H9 (cell line): ENCODE data around the gene MAP2K3. TPM values are rescaled to one million over a fixed set of nuclear protein-coding genes. Genes with fewer than 3 reads are reported as not detected.

Source experiments
- DNase-seq: peaks from one replicate; pipeline ENCODE4 v3.0.0-alpha.2; 2017
- H2AFZ ChIP-seq: one replicate; pipeline ENCODE4 v1.6.1; 2013; ENCODE audit warnings: mild to moderate bottlenecking, low read length, control low read depth, moderate library complexity
- H2AK5ac ChIP-seq: 2 replicates; pipeline ENCODE4 v1.6.1; 2013; ENCODE audit warnings: low read length, control low read depth, mixed read lengths; ENCODE audit not compliant: insufficient read length
- H2BK120ac ChIP-seq: one replicate; pipeline ENCODE4 v1.6.1; 2013; ENCODE audit warnings: low read depth, mild to moderate bottlenecking, low read length, control low read depth, inconsistent platforms; ENCODE audit not compliant: poor library complexity, severe bottlenecking
- H2BK12ac ChIP-seq: 2 replicates; pipeline ENCODE4 v1.6.1; 2013; ENCODE audit warnings: low read length, control low read depth, mixed read lengths, low read depth; ENCODE audit not compliant: insufficient read length
- H2BK15ac ChIP-seq: 2 replicates; pipeline ENCODE4 v1.6.1; 2013; ENCODE audit warnings: low read depth, low read length, control low read depth
- H2BK20ac ChIP-seq: one replicate; pipeline ENCODE4 v1.6.1; 2013; ENCODE audit warnings: low read depth, mild to moderate bottlenecking, low read length, control low read depth, inconsistent platforms; ENCODE audit not compliant: poor library complexity, severe bottlenecking
- H2BK5ac ChIP-seq: 2 replicates; pipeline ENCODE4 v1.6.1; 2013; ENCODE audit warnings: low read length, control low read depth, mixed read lengths; ENCODE audit not compliant: insufficient read length
- H3K14ac ChIP-seq: 2 replicates; pipeline ENCODE4 v1.6.1; 2013; ENCODE audit warnings: low read length, control low read depth; ENCODE audit not compliant: insufficient read depth
- H3K18ac ChIP-seq: 2 replicates; pipeline ENCODE4 v1.6.1; 2013; ENCODE audit warnings: low read depth, mild to moderate bottlenecking, mixed read lengths, low read length, control low read depth; ENCODE audit not compliant: insufficient read length
- H3K23ac ChIP-seq: 2 replicates; pipeline ENCODE4 v1.6.1; 2013; ENCODE audit warnings: low read length, control low read depth, mixed read lengths, low read depth; ENCODE audit not compliant: insufficient read length
- H3K23me2 ChIP-seq: 2 replicates; pipeline ENCODE4 v1.6.1; 2013; ENCODE audit warnings: low read depth, mild to moderate bottlenecking, mixed read lengths, low read length, control low read depth; ENCODE audit not compliant: insufficient read length, poor library complexity, severe bottlenecking
- H3K27ac ChIP-seq: 2 replicates; pipeline ENCODE4 v1.5.1; 2013; ENCODE audit warnings: low read length, control low read depth, mixed read lengths, low read depth; ENCODE audit not compliant: insufficient read length
- H3K27me3 ChIP-seq: 2 replicates; pipeline ENCODE4 v1.6.1; 2013; ENCODE audit warnings: low read length, control low read depth, inconsistent platforms; ENCODE audit not compliant: insufficient read depth
- H3K4ac ChIP-seq: 2 replicates; pipeline ENCODE4 v1.6.1; 2013; ENCODE audit warnings: low read depth, mild to moderate bottlenecking, control low read depth, inconsistent platforms, low read length, moderate library complexity
- H3K4me1 ChIP-seq: 2 replicates; pipeline ENCODE4 v1.6.1; 2013; ENCODE audit warnings: low read length, control low read depth, inconsistent platforms; ENCODE audit not compliant: insufficient read depth
- H3K4me2 ChIP-seq: 2 replicates; pipeline ENCODE4 v1.6.1; 2013; ENCODE audit warnings: low read length, control low read depth, mixed read lengths; ENCODE audit not compliant: insufficient read length, insufficient read depth
- H3K56ac ChIP-seq: 2 replicates; pipeline ENCODE4 v1.6.1; 2013; ENCODE audit warnings: low read depth, mild to moderate bottlenecking, mixed read lengths, low read length, control low read depth; ENCODE audit not compliant: insufficient read length
- H3K79me1 ChIP-seq: 2 replicates; pipeline ENCODE4 v1.6.1; 2013; ENCODE audit warnings: low read depth, mild to moderate bottlenecking, moderate library complexity, low read length, control low read depth, inconsistent platforms; ENCODE audit not compliant: insufficient read depth, poor library complexity, severe bottlenecking
- H3K79me2 ChIP-seq: 2 replicates; pipeline ENCODE4 v1.6.1; 2013; ENCODE audit warnings: low read length, control low read depth, inconsistent platforms; ENCODE audit not compliant: insufficient read depth
- H3K9ac ChIP-seq: 2 replicates; pipeline ENCODE4 v1.6.1; 2013; ENCODE audit warnings: low read length, control low read depth, mixed read lengths; ENCODE audit not compliant: insufficient read length; ENCODE audit errors: extremely low read depth
- H3K9me3 ChIP-seq: one replicate; pipeline ENCODE4 v1.6.1; 2013; ENCODE audit warnings: low read depth, low read length, inconsistent platforms; ENCODE audit not compliant: control insufficient read depth
- H3T11ph ChIP-seq: one replicate; pipeline ENCODE4 v1.6.1; 2013; ENCODE audit warnings: mild to moderate bottlenecking, low read length, control low read depth, inconsistent platforms
- H4K20me1 ChIP-seq: one replicate; pipeline ENCODE4 v1.6.1; 2013; ENCODE audit not compliant: control insufficient read depth, insufficient read length, insufficient read depth
- H4K5ac ChIP-seq: 2 replicates; pipeline ENCODE4 v1.6.1; 2013; ENCODE audit warnings: low read depth, mild to moderate bottlenecking, mixed read lengths, low read length, control low read depth; ENCODE audit not compliant: insufficient read length
- H4K8ac ChIP-seq: replicated peaks from 2 replicates; pipeline ENCODE4 v1.6.1; 2013; ENCODE audit warnings: low read length, control low read depth, mixed read lengths, low read depth; ENCODE audit not compliant: insufficient read length
- H4K91ac ChIP-seq: 2 replicates; pipeline ENCODE4 v1.6.1; 2013; ENCODE audit warnings: low read depth, mild to moderate bottlenecking, moderate library complexity, mixed read lengths, low read length, control low read depth; ENCODE audit not compliant: insufficient read length
- H3K27ac Mint-ChIP-seq, 3 experiments: 2 replicates in 2 of 3; 3 replicates in 1 of 3; pipeline ENCODE4 v1.8.0; 2020 to 2021; ENCODE audit warnings: mixed read lengths in 3 of 3, mild to moderate bottlenecking in 1 of 3, moderate library complexity in 1 of 3
- H3K27me3 Mint-ChIP-seq: 2 replicates; pipeline ENCODE4 v1.8.0; 2021; ENCODE audit warnings: low read depth, mild to moderate bottlenecking, moderate library complexity, mixed read lengths
- H3K36me3 Mint-ChIP-seq, 3 experiments: 2 replicates in 2 of 3; 3 replicates in 1 of 3; pipeline ENCODE4 v1.8.0; 2020 to 2021; ENCODE audit warnings: low read depth in 3 of 3, mixed read lengths in 3 of 3; ENCODE audit not compliant: insufficient read depth in 1 of 3
- H3K4me1 Mint-ChIP-seq, 2 experiments: 2 replicates each; pipeline ENCODE4 v1.8.0; 2020; ENCODE audit warnings: mixed read lengths in 2 of 2
- H3K4me3 Mint-ChIP-seq, 2 experiments: 2 replicates in 1 of 2; 3 replicates in 1 of 2; pipeline ENCODE4 v1.8.0; 2020 to 2021; ENCODE audit warnings: mild to moderate bottlenecking in 2 of 2, mixed read lengths in 2 of 2, moderate library complexity in 1 of 2
- H3K9me3 Mint-ChIP-seq, 2 experiments: 2 replicates in 1 of 2; 3 replicates in 1 of 2; pipeline ENCODE4 v1.8.0; 2020; ENCODE audit warnings: mild to moderate bottlenecking in 2 of 2, mixed read lengths in 2 of 2, moderate library complexity in 1 of 2
- CTCF ChIP-seq: fragments of 200-600 bp; sonication (generic); conservative IDR thresholded peaks from 3 replicates; pipeline ENCODE4 v1.8.0; 2021; ENCODE audit warnings: antibody characterized with exemption, mild to moderate bottlenecking
- WGBS: extraction: QIAGEN DNeasy Blood & Tissue Kit; methylation state at CpG from one replicate; pipeline ENCODE4 v1.1.7; 2013; ENCODE audit warnings: missing lambda C conversion rate, low lambda C conversion rate, mixed read lengths; ENCODE audit not compliant: insufficient read length; ENCODE audit errors: extremely low coverage; 5-methylcytosine and 5-hydroxymethylcytosine counted together
- total RNA-seq: library from RNA; stranded (reverse); gene quantifications from 2 replicates; pipeline ENCODE4 v1.2.1, GENCODE V29; 2021

MAP2K3 gene
- total RNA-seq, 1 experiment from 2014 or later, result 26.1 TPM

- H2AFZ ChIP-seq, result no peak overlapping the region
- no peak overlapping the region for H2BK5ac ChIP-seq
- H2BK15ac ChIP-seq, result no peak overlapping the region
- H3K4ac ChIP-seq, result no peak overlapping the region
- no peak overlapping the region for H4K5ac ChIP-seq
- H2BK20ac ChIP-seq, result no peak overlapping the region
- no peaks in the 10 kb centered on the region for H3K79me2 ChIP-seq
- H3K27me3 Mint-ChIP-seq, result peaks cover 10% of the 10 kb centered on the region; the same call in 1 of the 2 replicates
- H2BK120ac ChIP-seq, result no peak overlapping the region
- H3K56ac ChIP-seq, result no peak overlapping the region
- H3K23me2 ChIP-seq, result no peaks in the 10 kb centered on the region
- no peaks in the 10 kb centered on the region for H4K20me1 ChIP-seq
- H3K4me3 Mint-ChIP-seq, result no peak overlapping the region; a peak in 1 of 5 replicates
- H4K91ac ChIP-seq, result no peak overlapping the region
- DNase-seq, result no peak
- no peak overlapping the region for H3K18ac ChIP-seq
- H3K27ac ChIP-seq, result no peak overlapping the region
- no peaks in the 10 kb centered on the region for H3K9me3 ChIP-seq
- no peak overlapping the region for H3K14ac ChIP-seq
- H3K4me2 ChIP-seq, result no peak overlapping the region
- H3K23ac ChIP-seq, result no peak overlapping the region
- no peak overlapping the region for H3K9ac ChIP-seq
- H3K27ac Mint-ChIP-seq, result no peak overlapping the region
- WGBS, result no CpG with 5 or more reads among the region's 1 CpG
- no peak for TF ChIP-seq CTCF
- H2BK12ac ChIP-seq, result no peak overlapping the region
- H3T11ph ChIP-seq, result no peak overlapping the region
- H3K4me1 ChIP-seq, result no peaks in the 10 kb centered on the region; the same call in 1 of the 2 replicates
- H4K8ac ChIP-seq, result no peak overlapping the region
- peaks cover 0 to 2% (median 0%) of the 10 kb centered on the region in 3 experiments; a peak in 1 of 7 replicates for H3K36me3 Mint-ChIP-seq
- H3K79me1 ChIP-seq, result no peaks in the 10 kb centered on the region
- peaks cover 13 to 19% of the 10 kb centered on the region in 2 experiments for H3K4me1 Mint-ChIP-seq
- no peaks in the 10 kb centered on the region for H3K27me3 ChIP-seq
- peaks cover 0 to 4% of the 10 kb centered on the region in 2 experiments; a peak in 1 of 5 replicates for H3K9me3 Mint-ChIP-seq
- H2AK5ac ChIP-seq, result no peak overlapping the region
These were observed 48.6 kb upstream of the MAP2K3 start for GRCh38 chr17:21235921-21236320.
